B cell (primary cell): ENCODE results near the gene DLX1. TPM values are rescaled to one million over a fixed set of nuclear protein-coding genes. Genes with fewer than 3 reads are reported as not detected.

Experiments used
- ATAC-seq: fragments of 200-7000 bp; cut with Tn5 transposase; one replicate; pipeline ENCODE4 v1.10.0; 2021; ENCODE audit warnings: low read depth, mild to moderate bottlenecking, moderate number of reproducible peaks, moderate library complexity
- CTCF ChIA-PET: fragments of 350-600 bp; sonication (Branson Sonifier 250); formaldehyde crosslinking; loops from one replicate; lab custom pipeline; 2021; ENCODE audit warnings: antibody characterized with exemption, inconsistent platforms; lab: Charles Lee
- POLR2A ChIA-PET: fragments of 350-600 bp; sonication (Branson Sonifier 250); formaldehyde crosslinking; loops from one replicate; lab custom pipeline; 2021; ENCODE audit warnings: antibody characterized with exemption; lab: Charles Lee
- DNase-seq: peaks from one replicate; pipeline ENCODE4 v3.0.0; 2013
- H2AFZ ChIP-seq: 2 replicates; pipeline ENCODE4 v1.6.1; 2012; ENCODE audit warnings: mild to moderate bottlenecking, low read depth, low read length; ENCODE audit not compliant: insufficient read depth, poor library complexity, severe bottlenecking
- H3K27ac ChIP-seq, 2 donors: 1 replicate in 1 of 2; 2 replicates in 1 of 2; pipeline ENCODE4 v1.5.1; 2012 to 2013; ENCODE audit warnings: low read length in 2 of 2, mild to moderate bottlenecking in 2 of 2, moderate library complexity in 1 of 2
- H3K27me3 ChIP-seq, 4 experiments: fragments of 200-600 bp in 1 of 4; sonication (generic) in 1 of 4; replicated peaks in 1 of 4; 1 replicate in 2 of 4; 2 replicates in 2 of 4; pipeline versions ENCODE4 v1.6.1 to v1.7.0; 2013 to 2016; ENCODE audit warnings: low read length in 3 of 4, mild to moderate bottlenecking in 2 of 4, mixed read lengths in 1 of 4, moderate library complexity in 1 of 4; ENCODE audit not compliant: insufficient read depth in 4 of 4, control insufficient read depth in 3 of 4; ENCODE audit errors: control extremely low read depth in 1 of 4
- H3K36me3 ChIP-seq, 2 experiments: replicated peaks in 1 of 2; 1 replicate in 1 of 2; 2 replicates in 1 of 2; pipeline versions ENCODE4 v1.6.1 to v1.7.1; 2013; ENCODE audit warnings: low read length in 1 of 2; ENCODE audit not compliant: insufficient read depth in 2 of 2, control insufficient read depth in 1 of 2; ENCODE audit errors: control extremely low read depth in 1 of 2, extremely low read depth in 1 of 2
- H3K4me1 ChIP-seq, 2 donors: fragments of 200-600 bp in 1 of 2; sonication (generic) in 1 of 2; 1 replicate in 1 of 2; 2 replicates in 1 of 2; pipeline versions ENCODE4 v1.5.1 to v1.6.1; 2013 to 2017; ENCODE audit warnings: low read length in 2 of 2; ENCODE audit not compliant: control insufficient read depth in 2 of 2, insufficient read depth in 2 of 2
- H3K4me2 ChIP-seq: replicated peaks from 2 replicates; pipeline ENCODE3; 2012; ENCODE audit warnings: mild to moderate bottlenecking, low read depth, low read length; ENCODE audit not compliant: poor library complexity, severe bottlenecking
- H3K4me3 ChIP-seq, 5 experiments: fragments of 200-600 bp in 1 of 5; sonication (generic) in 1 of 5; 1 replicate in 3 of 5; 2 replicates in 2 of 5; pipeline versions ENCODE4 v1.5.1 to v1.7.0; 2011 to 2016; ENCODE audit warnings: low read length in 4 of 5, mild to moderate bottlenecking in 4 of 5, low read depth in 2 of 5, control low read depth in 1 of 5, moderate library complexity in 1 of 5; ENCODE audit not compliant: insufficient read depth in 1 of 5; ENCODE audit errors: control extremely low read depth in 1 of 5, extremely low read depth in 1 of 5
- H3K79me2 ChIP-seq: fragments of 200-600 bp; sonication (generic); one replicate; pipeline ENCODE4 v1.6.0; 2016; ENCODE audit warnings: low read length; ENCODE audit not compliant: control insufficient read depth, insufficient read depth
- H3K9ac ChIP-seq: fragments of 200-600 bp; sonication (generic); 2 replicates; pipeline ENCODE4 v1.6.1; 2017; ENCODE audit warnings: mild to moderate bottlenecking, low read length, moderate library complexity
- H3K9me3 ChIP-seq, 3 donors: one replicate each; pipeline versions ENCODE4 v1.6.1 to v1.7.1; 2013; ENCODE audit warnings: low read length in 2 of 3; ENCODE audit not compliant: control insufficient read depth in 2 of 3, insufficient read depth in 1 of 3; ENCODE audit errors: control extremely low read depth in 1 of 3
- H4K20me1 ChIP-seq: 2 replicates; pipeline ENCODE4 v1.6.0; 2012; ENCODE audit warnings: mild to moderate bottlenecking, low read length; ENCODE audit not compliant: insufficient read depth, control insufficient read depth, poor library complexity, severe bottlenecking
- H3K27ac Mint-ChIP-seq: one replicate; pipeline ENCODE4 v1.8.0; 2021; ENCODE audit warnings: mixed read lengths
- H3K27me3 Mint-ChIP-seq: one replicate; pipeline ENCODE4 v1.8.0; 2021; ENCODE audit warnings: mixed read lengths
- H3K4me1 Mint-ChIP-seq: one replicate; pipeline ENCODE4 v1.8.0; 2021; ENCODE audit warnings: mixed read lengths
- H3K4me3 Mint-ChIP-seq: one replicate; pipeline ENCODE4 v1.8.0; 2021; ENCODE audit warnings: mixed read lengths
- H3K9me3 Mint-ChIP-seq: one replicate; pipeline ENCODE4 v1.8.0; 2022; ENCODE audit warnings: mixed read lengths; ENCODE audit not compliant: insufficient read depth
- EZH2 ChIP-seq: IDR thresholded peaks from 2 replicates; pipeline ENCODE4 v1.6.1; 2012; ENCODE audit warnings: borderline replicate concordance, low read depth, mild to moderate bottlenecking, moderate library complexity, low read length; ENCODE audit not compliant: insufficient read depth, poor library complexity, severe bottlenecking
- WGBS: methylation state at CpG from one replicate; pipeline ENCODE4 v1.1.5; 2013; ENCODE audit warnings: missing lambda C conversion rate; ENCODE audit not compliant: insufficient coverage; 5-methylcytosine and 5-hydroxymethylcytosine counted together
- intact Hi-C: fragments of 100-400 bp; cut with micrococcal nuclease; formaldehyde crosslinking; loops from one replicate; pipeline ENCODE4 v1.10.0; 2022
- polyA plus RNA-seq: library from polyadenylated mRNA; depleted of rRNA; stranded (reverse); fragments of >200 nt; gene quantifications from 2 replicates; pipeline ENCODE4 v1.2.3, GENCODE V29; 2012
- total RNA-seq, 2 donors: library from RNA; stranded (reverse); fragments of 120-200 nt in 1 of 2; gene quantifications; 1 replicate in 1 of 2; 2 replicates in 1 of 2; pipeline versions ENCODE4 v1.2.3 to v1.2.4, GENCODE V29; 2013 to 2022
- TF ChIP-seq, protein P1 (sequence below): fragments of 200-600 bp; IDR thresholded peaks from one replicate; pipeline ENCODE4 v1.8.0; 2022; ENCODE audit warnings: antibody characterized with exemption, mild to moderate bottlenecking

The DLX1 gene
- total and polyA plus RNA-seq, 2 donors (not counting 1 experiment from before 2014, with no cell fraction given), result not detected

DNA sequence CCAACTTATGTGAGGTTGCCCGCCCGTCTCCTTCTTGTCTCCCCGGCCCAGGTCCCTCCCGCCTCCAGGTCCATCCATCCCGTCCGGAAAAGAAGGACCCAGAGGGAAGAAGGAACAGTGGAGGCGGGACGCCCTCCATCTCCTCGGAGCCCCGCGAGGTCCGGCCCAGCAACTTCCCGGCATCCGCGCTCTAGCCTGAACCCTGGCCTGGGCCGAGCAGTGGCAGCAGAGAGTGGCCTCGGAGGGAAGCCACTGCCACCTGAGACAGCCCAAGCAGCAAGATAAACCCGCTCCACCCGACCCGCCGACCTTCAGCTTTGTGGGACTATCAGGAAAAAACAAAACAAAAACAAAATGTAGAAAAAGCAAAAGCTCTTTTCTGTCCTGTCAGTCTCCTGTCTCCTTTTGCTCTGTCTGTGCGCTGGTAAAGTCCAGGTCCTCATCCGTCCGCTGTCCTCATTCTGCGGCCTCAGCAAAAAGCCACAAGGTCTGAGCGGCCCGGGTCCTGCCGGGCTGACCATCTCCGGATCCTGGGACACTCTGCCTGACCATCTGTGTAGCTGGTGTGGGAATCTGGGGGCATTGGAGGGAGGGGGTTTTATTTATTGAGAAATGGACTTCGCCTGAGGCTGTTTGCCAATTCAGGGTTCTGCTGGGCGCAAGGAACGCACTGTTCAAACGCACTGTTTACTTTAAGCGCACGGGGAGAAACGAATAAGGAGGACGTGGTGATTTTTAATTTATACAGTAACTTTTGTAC, 3.1 kb downstream of the DLX1 start:
- peaks cover 41% of the 10 kb centered on the region for H3K4me1 Mint-ChIP-seq
- H3K4me1 ChIP-seq, result peaks cover 42 to 63% of the 10 kb centered on the region in 2 donors
- ChIA-PET CTCF (interaction anchor here (1.2 to 10.1 kb wide), 2 partner anchors 16 to 373 kb away, joined by 3 to 58 read pairs; partner anchors contain the start of gene DLX2), POLR2A (interaction anchor here (0.8 to 1.5 kb wide), 2 partner anchors 11 to 14 kb away, joined by 3 to 9 read pairs; partner anchors contain the start of gene DLX2)
- no peak overlapping the region for H3K4me3 ChIP-seq
- peaks cover 2 to 97% (median 87%) of the 10 kb centered on the region in 4 experiments for H3K27me3 ChIP-seq
- no peak for DNase-seq
- no peaks in the 10 kb centered on the region for H3K9me3 Mint-ChIP-seq
- H3K9ac ChIP-seq, result no peak overlapping the region
- intact Hi-C loops, result no loop called here
- peaks cover 2 to 85% (median 34%) of the 10 kb centered on the region in 3 donors for H3K9me3 ChIP-seq
- no peak overlapping the region for H2AFZ ChIP-seq
- peak overlapping the region; percentile 81 for H3K27ac Mint-ChIP-seq
- no peaks in the 10 kb centered on the region for H4K20me1 ChIP-seq
- H3K36me3 ChIP-seq, result no peaks in the 10 kb centered on the region
- no peak overlapping the region for H3K27ac ChIP-seq
- H3K79me2 ChIP-seq, result no peaks in the 10 kb centered on the region
- ATAC-seq, result no peak
- peak overlapping the region; percentile 49 for H3K4me3 Mint-ChIP-seq
- WGBS, result 18% methylated on average over 29 of the region's 37 CpGs
- peaks cover 72% of the 10 kb centered on the region for H3K27me3 Mint-ChIP-seq
- TF ChIP-seq EZH2, result no peak
- TF ChIP-seq, protein P1, sequence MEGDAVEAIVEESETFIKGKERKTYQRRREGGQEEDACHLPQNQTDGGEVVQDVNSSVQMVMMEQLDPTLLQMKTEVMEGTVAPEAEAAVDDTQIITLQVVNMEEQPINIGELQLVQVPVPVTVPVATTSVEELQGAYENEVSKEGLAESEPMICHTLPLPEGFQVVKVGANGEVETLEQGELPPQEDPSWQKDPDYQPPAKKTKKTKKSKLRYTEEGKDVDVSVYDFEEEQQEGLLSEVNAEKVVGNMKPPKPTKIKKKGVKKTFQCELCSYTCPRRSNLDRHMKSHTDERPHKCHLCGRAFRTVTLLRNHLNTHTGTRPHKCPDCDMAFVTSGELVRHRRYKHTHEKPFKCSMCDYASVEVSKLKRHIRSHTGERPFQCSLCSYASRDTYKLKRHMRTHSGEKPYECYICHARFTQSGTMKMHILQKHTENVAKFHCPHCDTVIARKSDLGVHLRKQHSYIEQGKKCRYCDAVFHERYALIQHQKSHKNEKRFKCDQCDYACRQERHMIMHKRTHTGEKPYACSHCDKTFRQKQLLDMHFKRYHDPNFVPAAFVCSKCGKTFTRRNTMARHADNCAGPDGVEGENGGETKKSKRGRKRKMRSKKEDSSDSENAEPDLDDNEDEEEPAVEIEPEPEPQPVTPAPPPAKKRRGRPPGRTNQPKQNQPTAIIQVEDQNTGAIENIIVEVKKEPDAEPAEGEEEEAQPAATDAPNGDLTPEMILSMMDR, result no peak
- H3K4me2 ChIP-seq, result no peak overlapping the region

GRCh38 chr2:172089005-172089504, 3.7 kb downstream of the DLX1 start:
- no peak overlapping the region for H3K4me3 ChIP-seq
- H3K4me3 Mint-ChIP-seq, result no peak overlapping the region
- WGBS, result 11% methylated on average over 1 of the region's 10 CpGs
- TF ChIP-seq EZH2, result no peak
- TF ChIP-seq, protein P1, result no peak
- ATAC-seq (no peak), DNase-seq (peak; percentile 31)
- no peaks in the 10 kb centered on the region for H3K9me3 Mint-ChIP-seq
- peaks cover 3 to 97% (median 87%) of the 10 kb centered on the region in 4 experiments for H3K27me3 ChIP-seq
- H3K9me3 ChIP-seq, result peaks cover 4 to 82% (median 30%) of the 10 kb centered on the region in 3 donors
- CTCF ChIA-PET, result interaction anchor here (10.1 kb wide), 1 partner anchor 15 kb away, joined by 58 read pairs; the partner anchor contains the start of gene DLX2
- no peaks in the 10 kb centered on the region for H3K36me3 ChIP-seq
- no peak overlapping the region for H3K9ac ChIP-seq
- POLR2A ChIA-PET, result interaction anchor here (1.5 kb wide), 1 partner anchor 11 kb away, joined by 3 read pairs; no protein-coding TSS in a partner anchor
- intact Hi-C loops, result no loop called here
- peak overlapping the region; percentile 32 for H3K27ac Mint-ChIP-seq
- H3K4me1 Mint-ChIP-seq, result peaks cover 38% of the 10 kb centered on the region
- no peak overlapping the region for H3K27ac ChIP-seq
- H3K27me3 Mint-ChIP-seq, result peaks cover 72% of the 10 kb centered on the region
- no peak overlapping the region for H3K4me2 ChIP-seq
- H2AFZ ChIP-seq, result no peak overlapping the region
- no peaks in the 10 kb centered on the region for H4K20me1 ChIP-seq
- H3K79me2 ChIP-seq, result no peaks in the 10 kb centered on the region
- H3K4me1 ChIP-seq, result peaks cover 38 to 63% of the 10 kb centered on the region in 2 donors
